HepG2 (cell line): ENCODE measurements around the gene GDF9. TPM values are rescaled to one million over a fixed set of nuclear protein-coding genes. Genes with fewer than 3 reads are reported as not detected.

Experiments used
- BHLHE40 ChIP-seq: IDR thresholded peaks from 2 replicates; pipeline ENCODE4 v1.6.1; 2011; ENCODE audit warnings: low read length, improper control_type of control experiment
- DR1 ChIP-seq: sonication (generic); formaldehyde crosslinking; IDR thresholded peaks from 2 replicates; pipeline ENCODE4 v1.8.0; 2021; ENCODE audit warnings: mild to moderate bottlenecking, missing genetic modification reagents, inconsistent platforms
- EHMT2 ChIP-seq: fragments of 200-600 bp; sonication (generic); IDR thresholded peaks from 2 replicates; pipeline ENCODE4 v1.7.0; 2017; ENCODE audit warnings: antibody characterized with exemption, low read depth, low read length, borderline replicate concordance
- MAZ ChIP-seq, 2 experiments: sonication (generic) in 1 of 2; formaldehyde crosslinking in 1 of 2; IDR thresholded peaks; 2 replicates each; pipeline versions ENCODE4 v1.5.0 to v1.6.1; 2012 to 2020; ENCODE audit warnings: low read depth in 2 of 2, mild to moderate bottlenecking in 2 of 2, borderline replicate concordance in 1 of 2, improper control_type of control experiment in 1 of 2, low read length in 1 of 2, missing genetic modification reagents in 1 of 2, moderate library complexity in 1 of 2
- POLR2AphosphoS2 ChIP-seq: IDR thresholded peaks from 2 replicates; pipeline ENCODE4 v1.6.1; 2011; ENCODE audit warnings: low read depth, low read length, improper control_type of control experiment
- TARDBP ChIP-seq: sonication (generic); formaldehyde crosslinking; IDR thresholded peaks from 2 replicates; pipeline ENCODE4 v1.8.0; 2022; ENCODE audit warnings: mild to moderate bottlenecking, missing genetic modification reagents
- ZNF274 ChIP-seq: sonication (generic); formaldehyde crosslinking; IDR thresholded peaks from 2 replicates; pipeline ENCODE4 v1.5.1; 2020; ENCODE audit warnings: mild to moderate bottlenecking, missing genetic modification reagents
- ZNF746 ChIP-seq: sonication (generic); formaldehyde crosslinking; IDR thresholded peaks from 2 replicates; pipeline ENCODE4 v1.8.0; 2022; ENCODE audit warnings: mild to moderate bottlenecking, missing genetic modification reagents
- polyA plus RNA-seq, 8 experiments: library from polyadenylated mRNA; depleted of rRNA in 3 of 8; stranded (reverse) in 7 of 8; unstranded in 1 of 8; fragments of >200 nt; fragmentation: Illumina TruSeq in 4 of 8; extraction: Trizol in 4 of 8; gene quantifications; 2 replicates each; pipeline versions ENCODE4 v1.2.1 to v1.2.3, GENCODE V29; 2011 to 2016; ENCODE audit warnings: low read depth in 4 of 8, missing spikeins in 1 of 8, mixed read lengths in 1 of 8; ENCODE audit not compliant: insufficient read depth in 1 of 8
- total RNA-seq, 5 experiments: library from RNA; depleted of rRNA; stranded (reverse); fragments of >200 nt; fragmentation: Illumina TruSeq; extraction: Trizol; gene quantifications; 2 replicates each; pipeline ENCODE4 v1.2.3, GENCODE V29; 2016; ENCODE audit warnings: low read depth in 1 of 5
- TF ChIP-seq, protein P1 (sequence below): IDR thresholded peaks from 2 replicates; pipeline ENCODE4 v1.4.0; 2020; ENCODE audit warnings: mild to moderate bottlenecking, missing genetic modification reagents
- TF ChIP-seq, protein P2 (sequence below), 2 experiments: fragments of 450-650 bp in 1 of 2; sonication (generic) in 1 of 2; formaldehyde crosslinking; IDR thresholded peaks; 2 replicates each; pipeline versions ENCODE4 v1.5.0 to v1.8.0; 2020 to 2022; ENCODE audit warnings: mild to moderate bottlenecking in 1 of 2, missing genetic modification reagents in 1 of 2
- TF ChIP-seq, protein P3 (sequence below): sonication (generic); formaldehyde crosslinking; IDR thresholded peaks from 2 replicates; pipeline ENCODE4 v1.5.1; 2020; ENCODE audit warnings: mild to moderate bottlenecking, missing genetic modification reagents
- TF ChIP-seq, protein P4 (sequence below), 2 experiments: sonication (generic) in 1 of 2; formaldehyde crosslinking in 1 of 2; IDR thresholded peaks; 2 replicates each; pipeline versions ENCODE4 v1.4.0 to v1.6.1; 2018 to 2020; ENCODE audit warnings: missing genetic modification reagents in 2 of 2, borderline replicate concordance in 1 of 2, low read depth in 1 of 2, mild to moderate bottlenecking in 1 of 2, missing biosample characterization in 1 of 2
- TF ChIP-seq, protein P5 (sequence below): sonication (generic); formaldehyde crosslinking; IDR thresholded peaks from 2 replicates; pipeline ENCODE4 v1.4.0; 2020; ENCODE audit warnings: missing genetic modification reagents, borderline replicate concordance

Gene GDF9
- total and polyA plus RNA-seq, 2 of the 13 experiments (the other 11 are each of a cell fraction or from before 2014, with no cell fraction given), result 0.33 to 0.38 TPM

DNA sequence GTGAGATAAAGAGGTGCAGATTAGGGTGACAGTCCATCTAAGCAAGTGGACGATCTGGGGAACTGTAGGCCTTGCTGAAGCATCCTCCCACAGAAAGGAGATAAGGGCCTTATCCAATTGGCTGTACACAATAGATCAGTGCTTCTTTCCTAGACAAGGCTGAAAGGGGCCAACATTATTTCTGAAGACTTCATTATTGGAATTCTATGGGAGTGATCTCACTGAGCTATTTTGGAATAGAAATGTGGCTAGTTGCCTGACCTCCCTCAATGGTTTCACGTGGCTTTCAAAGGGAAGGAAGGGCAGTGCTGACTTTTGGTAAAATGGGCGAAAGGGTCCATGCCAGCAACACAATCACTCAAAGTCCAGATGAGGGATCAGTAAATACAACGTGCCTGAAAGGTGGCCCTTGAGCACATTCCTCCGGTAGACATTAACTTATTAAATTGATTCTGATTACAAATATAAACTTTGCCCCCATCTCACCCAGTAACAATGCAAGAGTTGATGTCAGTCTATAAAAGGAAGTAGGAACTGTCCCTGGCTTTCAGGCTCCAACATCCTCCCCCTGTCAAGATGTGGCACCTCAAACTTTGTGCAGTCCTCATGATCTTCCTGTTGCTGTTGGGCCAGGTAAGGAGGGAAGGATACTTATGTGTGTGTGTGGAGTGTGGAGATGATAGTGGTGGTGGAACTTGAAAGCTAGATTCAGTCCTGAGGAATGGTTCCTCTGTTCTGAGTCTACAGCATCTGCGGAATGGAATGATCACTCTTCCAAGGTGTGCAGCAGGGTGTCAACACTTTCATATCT is 7.1 kb upstream of the GDF9 start, which contains the start of gene LEAP2 (continued):
- TF ChIP-seq POLR2AphosphoS2 (peak; percentile 99), BHLHE40 (peak; percentile 26), TARDBP (peak; percentile 63; the same call in 1 of the 2 replicates), ZNF746 (peak; percentile 72; the same call in 1 of the 2 replicates), DR1 (CRISPR knock-in tag) (peak; percentile 51; the same call in 1 of the 2 replicates), EHMT2 (peak; percentile 89), ZNF274 (CRISPR knock-in tag) (no peak), MAZ (IDR thresholded peaks at IDR 0.05; ENCODE audit: borderline replicate concordance, low read depth, low read length) (peak; percentile 64; the same call in 1 of the 2 replicates), MAZ (CRISPR knock-in tag; IDR thresholded peaks at IDR 0.05; ENCODE audit: low read depth) (no peak)
- TF ChIP-seq, protein P1, sequence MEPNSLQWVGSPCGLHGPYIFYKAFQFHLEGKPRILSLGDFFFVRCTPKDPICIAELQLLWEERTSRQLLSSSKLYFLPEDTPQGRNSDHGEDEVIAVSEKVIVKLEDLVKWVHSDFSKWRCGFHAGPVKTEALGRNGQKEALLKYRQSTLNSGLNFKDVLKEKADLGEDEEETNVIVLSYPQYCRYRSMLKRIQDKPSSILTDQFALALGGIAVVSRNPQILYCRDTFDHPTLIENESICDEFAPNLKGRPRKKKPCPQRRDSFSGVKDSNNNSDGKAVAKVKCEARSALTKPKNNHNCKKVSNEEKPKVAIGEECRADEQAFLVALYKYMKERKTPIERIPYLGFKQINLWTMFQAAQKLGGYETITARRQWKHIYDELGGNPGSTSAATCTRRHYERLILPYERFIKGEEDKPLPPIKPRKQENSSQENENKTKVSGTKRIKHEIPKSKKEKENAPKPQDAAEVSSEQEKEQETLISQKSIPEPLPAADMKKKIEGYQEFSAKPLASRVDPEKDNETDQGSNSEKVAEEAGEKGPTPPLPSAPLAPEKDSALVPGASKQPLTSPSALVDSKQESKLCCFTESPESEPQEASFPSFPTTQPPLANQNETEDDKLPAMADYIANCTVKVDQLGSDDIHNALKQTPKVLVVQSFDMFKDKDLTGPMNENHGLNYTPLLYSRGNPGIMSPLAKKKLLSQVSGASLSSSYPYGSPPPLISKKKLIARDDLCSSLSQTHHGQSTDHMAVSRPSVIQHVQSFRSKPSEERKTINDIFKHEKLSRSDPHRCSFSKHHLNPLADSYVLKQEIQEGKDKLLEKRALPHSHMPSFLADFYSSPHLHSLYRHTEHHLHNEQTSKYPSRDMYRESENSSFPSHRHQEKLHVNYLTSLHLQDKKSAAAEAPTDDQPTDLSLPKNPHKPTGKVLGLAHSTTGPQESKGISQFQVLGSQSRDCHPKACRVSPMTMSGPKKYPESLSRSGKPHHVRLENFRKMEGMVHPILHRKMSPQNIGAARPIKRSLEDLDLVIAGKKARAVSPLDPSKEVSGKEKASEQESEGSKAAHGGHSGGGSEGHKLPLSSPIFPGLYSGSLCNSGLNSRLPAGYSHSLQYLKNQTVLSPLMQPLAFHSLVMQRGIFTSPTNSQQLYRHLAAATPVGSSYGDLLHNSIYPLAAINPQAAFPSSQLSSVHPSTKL, result peak; percentile 89
- TF ChIP-seq, protein P2, sequence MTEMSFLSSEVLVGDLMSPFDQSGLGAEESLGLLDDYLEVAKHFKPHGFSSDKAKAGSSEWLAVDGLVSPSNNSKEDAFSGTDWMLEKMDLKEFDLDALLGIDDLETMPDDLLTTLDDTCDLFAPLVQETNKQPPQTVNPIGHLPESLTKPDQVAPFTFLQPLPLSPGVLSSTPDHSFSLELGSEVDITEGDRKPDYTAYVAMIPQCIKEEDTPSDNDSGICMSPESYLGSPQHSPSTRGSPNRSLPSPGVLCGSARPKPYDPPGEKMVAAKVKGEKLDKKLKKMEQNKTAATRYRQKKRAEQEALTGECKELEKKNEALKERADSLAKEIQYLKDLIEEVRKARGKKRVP (CRISPR knock-in tag; IDR thresholded peaks at IDR 0.05), result peak in 1 of 2 experiments; percentile 55; a peak in 2 of 4 replicates
- TF ChIP-seq, protein P3, sequence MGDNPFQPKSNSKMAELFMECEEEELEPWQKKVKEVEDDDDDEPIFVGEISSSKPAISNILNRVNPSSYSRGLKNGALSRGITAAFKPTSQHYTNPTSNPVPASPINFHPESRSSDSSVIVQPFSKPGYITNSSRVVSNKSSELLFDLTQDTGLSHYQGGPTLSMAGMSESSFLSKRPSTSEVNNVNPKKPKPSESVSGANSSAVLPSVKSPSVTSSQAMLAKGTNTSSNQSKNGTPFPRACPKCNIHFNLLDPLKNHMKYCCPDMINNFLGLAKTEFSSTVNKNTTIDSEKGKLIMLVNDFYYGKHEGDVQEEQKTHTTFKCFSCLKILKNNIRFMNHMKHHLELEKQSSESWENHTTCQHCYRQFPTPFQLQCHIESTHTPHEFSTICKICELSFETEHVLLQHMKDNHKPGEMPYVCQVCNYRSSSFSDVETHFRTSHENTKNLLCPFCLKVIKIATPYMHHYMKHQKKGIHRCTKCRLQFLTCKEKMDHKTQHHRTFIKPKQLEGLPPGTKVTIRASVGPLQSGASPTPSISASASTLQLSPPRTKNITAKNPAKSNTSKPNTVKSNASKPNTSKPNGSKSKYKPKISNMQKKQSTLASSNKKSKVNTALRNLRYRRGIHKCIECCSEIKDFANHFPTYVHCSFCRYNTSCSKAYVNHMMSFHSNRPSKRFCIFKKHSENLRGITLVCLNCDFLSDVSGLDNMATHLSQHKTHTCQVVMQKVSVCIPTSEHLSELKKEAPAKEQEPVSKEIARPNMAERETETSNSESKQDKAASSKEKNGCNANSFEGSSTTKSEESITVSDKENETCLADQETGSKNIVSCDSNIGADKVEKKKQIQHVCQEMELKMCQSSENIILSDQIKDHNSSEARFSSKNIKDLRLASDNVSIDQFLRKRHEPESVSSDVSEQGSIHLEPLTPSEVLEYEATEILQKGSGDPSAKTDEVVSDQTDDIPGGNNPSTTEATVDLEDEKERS (CRISPR knock-in tag), result no peak
- TF ChIP-seq, protein P4, sequence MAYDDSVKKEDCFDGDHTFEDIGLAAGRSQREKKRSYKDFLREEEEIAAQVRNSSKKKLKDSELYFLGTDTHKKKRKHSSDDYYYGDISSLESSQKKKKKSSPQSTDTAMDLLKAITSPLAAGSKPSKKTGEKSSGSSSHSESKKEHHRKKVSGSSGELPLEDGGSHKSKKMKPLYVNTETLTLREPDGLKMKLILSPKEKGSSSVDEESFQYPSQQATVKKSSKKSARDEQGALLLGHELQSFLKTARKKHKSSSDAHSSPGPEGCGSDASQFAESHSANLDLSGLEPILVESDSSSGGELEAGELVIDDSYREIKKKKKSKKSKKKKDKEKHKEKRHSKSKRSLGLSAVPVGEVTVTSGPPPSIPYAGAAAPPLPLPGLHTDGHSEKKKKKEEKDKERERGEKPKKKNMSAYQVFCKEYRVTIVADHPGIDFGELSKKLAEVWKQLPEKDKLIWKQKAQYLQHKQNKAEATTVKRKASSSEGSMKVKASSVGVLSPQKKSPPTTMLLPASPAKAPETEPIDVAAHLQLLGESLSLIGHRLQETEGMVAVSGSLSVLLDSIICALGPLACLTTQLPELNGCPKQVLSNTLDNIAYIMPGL (CRISPR knock-in tag; IDR thresholded peaks at IDR 0.05; ENCODE audit: borderline replicate concordance in 1 of 2, low read depth in 1 of 2), result peak; percentile 14 to 67; a peak in 2 of 4 replicates
- TF ChIP-seq, protein P5, sequence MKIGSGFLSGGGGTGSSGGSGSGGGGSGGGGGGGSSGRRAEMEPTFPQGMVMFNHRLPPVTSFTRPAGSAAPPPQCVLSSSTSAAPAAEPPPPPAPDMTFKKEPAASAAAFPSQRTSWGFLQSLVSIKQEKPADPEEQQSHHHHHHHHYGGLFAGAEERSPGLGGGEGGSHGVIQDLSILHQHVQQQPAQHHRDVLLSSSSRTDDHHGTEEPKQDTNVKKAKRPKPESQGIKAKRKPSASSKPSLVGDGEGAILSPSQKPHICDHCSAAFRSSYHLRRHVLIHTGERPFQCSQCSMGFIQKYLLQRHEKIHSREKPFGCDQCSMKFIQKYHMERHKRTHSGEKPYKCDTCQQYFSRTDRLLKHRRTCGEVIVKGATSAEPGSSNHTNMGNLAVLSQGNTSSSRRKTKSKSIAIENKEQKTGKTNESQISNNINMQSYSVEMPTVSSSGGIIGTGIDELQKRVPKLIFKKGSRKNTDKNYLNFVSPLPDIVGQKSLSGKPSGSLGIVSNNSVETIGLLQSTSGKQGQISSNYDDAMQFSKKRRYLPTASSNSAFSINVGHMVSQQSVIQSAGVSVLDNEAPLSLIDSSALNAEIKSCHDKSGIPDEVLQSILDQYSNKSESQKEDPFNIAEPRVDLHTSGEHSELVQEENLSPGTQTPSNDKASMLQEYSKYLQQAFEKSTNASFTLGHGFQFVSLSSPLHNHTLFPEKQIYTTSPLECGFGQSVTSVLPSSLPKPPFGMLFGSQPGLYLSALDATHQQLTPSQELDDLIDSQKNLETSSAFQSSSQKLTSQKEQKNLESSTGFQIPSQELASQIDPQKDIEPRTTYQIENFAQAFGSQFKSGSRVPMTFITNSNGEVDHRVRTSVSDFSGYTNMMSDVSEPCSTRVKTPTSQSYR (CRISPR knock-in tag), result peak; percentile 34; the same call in 1 of the 2 replicates
